Germinal center (tissue), 1 donor: ENCODE results near the gene MRTFB.

ENCODE experiments used
- DNase-seq: peaks from one replicate; pipeline ENCODE4 v3.0.0; 2012; ENCODE audit warnings: mixed read lengths, low spot score

MRTFB gene

DNA sequence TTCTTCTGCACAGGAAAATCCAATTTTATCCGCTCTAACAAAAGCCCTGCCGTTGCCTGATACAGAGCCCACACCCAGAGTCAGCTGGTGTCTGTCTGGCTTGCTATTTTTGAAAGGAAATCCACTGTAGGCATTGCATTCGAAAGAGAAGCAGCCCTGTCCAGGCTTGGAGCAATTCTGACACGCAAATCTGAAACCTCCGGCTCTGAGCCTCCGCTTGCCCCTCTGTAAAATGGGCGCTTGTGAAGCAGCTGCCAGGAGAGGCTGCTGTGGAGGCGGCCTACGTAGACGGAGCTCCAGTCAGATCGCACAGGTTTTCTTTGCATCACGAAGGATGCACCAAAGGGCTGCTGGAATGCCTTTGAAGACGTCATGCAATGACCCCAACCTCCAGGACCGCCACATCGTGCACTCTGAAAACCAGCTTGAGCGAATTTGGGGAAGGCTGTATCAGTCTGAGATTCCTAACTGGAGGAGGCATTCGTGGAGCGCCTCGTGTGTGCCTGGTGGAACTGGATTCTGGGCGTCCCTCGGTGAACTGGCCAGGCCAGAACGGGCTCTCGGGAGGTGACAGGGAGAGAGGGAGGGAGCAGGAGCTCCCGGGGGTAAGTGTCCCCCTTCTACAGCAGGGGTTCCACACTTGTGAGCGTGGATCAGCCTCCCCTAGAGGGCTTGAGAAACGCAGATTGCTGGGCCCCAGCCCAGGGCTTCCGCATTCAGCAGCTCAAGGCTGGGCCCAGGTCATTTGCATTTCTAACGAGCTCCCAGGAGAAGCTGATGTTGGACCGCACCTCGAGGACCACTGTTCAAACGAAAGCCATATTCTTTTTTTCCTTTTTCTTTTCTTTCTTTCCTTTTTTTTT, 215.5 kb downstream of the MRTFB start:
- DNase-seq, result peak; percentile 66

DNA sequence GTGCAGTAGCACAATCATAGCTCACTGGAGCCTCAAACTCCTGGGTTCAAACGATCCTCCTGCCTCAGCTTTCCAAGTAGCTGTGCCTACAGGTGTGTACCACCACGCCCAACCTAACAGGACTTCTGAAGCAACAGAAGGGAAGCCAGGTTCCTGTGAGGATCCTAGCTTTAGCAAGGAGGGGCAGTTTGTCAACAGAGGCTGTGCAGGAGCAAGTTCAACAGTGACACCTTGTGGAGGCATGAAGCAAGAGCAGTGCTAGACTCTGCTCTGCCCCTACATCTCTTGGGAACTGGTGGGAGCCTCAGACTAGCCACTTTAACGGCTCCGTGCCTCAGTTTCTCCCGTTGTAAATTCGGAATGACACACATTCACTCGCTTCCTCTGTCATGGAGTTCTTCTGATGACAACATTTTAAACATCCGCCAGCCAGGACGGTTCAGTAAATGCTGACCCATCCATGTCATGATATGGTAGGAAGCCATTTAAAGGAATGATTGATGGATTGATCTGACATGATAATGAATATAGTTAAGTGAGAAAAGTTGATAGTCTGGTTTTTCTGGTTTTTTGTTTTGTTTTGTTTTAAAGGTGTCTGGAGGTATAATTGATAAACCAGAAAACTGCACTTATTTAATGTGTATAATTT, 218.7 kb downstream of the MRTFB start:
- DNase-seq, result no peak

DNA sequence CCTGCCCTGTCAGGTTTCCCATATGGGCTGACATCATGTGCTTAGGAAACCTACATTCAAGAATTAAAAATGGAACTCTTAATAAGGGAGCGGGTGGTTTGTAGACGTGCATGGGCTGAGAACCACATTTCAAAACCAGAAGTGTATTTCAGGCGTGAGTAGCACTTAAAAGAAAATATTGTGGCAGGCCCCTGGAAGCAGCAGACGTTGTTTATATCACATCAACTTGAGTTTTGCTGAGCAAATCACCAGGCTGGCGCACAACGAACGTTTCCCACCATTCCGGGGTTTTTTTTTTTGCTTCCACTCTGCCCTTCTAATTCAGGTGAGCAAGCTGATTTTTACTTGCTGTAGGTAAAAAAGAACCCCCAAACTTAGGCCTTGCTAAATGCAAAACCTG, 220.2 kb downstream of the MRTFB start:
- no peak for DNase-seq

DNA sequence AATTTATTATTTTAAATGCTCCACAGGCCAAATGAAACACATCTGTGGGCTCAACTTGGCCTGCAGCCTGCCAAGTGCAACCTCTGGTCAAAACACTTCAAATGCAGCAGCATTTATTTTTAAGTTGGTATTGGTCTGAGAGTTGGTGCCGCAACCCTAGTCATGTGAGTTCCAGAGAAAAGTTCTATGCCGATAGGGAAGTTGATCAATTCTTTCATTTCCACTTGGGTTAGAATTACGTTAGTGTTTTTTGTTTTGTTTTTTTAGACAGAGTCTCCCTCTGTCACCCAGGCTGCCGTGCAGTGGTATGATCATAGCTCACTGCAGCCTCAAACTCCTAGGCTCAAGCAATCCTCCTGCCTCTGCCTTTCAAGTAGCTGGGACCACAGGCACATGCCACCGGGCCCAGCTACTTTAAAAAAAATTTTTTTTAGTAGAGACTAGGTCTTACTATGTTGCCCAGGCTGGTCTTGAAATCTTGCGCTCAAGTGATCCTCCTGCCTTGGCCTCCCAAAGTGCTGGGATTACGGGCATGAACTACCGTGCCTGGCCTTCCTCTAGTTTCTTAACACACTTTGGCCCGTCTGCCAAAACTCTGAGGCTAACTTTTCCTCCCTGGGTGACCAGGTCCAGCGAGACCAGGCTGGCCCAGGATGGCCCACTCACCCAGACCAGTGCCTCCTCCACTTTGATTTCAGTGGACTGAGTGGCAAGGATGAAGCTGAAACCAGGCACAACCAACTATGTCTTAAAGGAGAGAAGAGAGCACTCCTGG, 221.1 kb downstream of the MRTFB start:
- no peak for DNase-seq

DNA sequence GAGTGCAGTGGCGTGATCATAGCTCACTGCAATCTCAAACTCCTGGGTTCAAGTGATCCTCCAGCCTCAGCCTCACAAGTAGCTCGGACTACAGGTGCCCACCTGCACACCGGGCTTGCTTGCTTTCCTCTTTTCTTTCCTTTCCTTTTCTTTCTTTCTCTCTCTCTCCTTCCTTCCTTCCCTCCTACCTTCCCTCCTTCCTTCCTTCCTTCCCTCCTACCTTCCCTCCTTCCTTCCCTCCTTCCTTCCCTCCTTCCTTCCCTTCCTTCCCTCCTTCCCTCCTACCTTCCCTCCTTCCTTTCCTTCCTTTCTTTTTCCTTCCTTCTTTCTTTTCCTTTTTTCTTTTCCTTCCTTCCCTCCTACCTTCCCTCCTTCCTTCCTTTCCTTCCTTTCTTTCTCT, 225.5 kb downstream of the MRTFB start:
- DNase-seq, result no peak

DNA sequence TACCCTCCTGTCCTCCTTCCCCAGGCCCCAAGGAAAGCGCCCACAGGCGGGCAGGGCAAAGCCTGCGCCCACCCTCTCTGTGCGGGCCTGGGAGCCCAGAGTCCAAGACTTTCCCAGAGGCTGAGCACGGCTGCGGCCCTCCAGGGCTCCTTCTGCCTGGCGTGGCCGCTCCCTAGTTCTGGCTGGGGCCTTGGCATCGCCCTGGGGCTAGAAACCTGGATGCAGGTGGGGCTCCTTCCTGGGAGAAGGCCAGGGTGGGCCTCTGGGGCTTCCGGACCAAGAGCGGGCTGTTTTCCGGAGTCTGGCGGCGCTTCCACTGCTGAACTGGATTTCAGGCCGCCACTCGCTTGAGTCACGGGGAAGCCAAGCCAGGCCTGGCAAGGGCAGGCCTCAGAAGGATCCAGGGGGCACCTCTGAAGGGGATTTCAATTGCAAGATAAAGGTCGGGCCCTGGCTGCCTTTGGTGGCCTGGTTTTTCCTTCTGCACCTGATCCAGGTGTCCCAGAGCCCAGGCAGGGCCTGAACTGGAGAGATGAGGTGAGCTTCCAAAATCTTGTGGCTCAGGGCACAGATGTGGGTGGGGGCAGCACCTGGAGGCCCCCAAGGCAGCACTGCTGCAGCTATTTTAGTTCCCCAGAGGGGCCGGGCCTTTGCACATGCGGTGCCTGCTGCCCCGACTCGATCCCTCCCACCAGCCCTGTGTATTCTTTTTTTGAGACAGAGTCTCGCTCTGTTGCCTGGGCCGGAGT, 227.4 kb downstream of the MRTFB start:
- DNase-seq, result no peak

DNA sequence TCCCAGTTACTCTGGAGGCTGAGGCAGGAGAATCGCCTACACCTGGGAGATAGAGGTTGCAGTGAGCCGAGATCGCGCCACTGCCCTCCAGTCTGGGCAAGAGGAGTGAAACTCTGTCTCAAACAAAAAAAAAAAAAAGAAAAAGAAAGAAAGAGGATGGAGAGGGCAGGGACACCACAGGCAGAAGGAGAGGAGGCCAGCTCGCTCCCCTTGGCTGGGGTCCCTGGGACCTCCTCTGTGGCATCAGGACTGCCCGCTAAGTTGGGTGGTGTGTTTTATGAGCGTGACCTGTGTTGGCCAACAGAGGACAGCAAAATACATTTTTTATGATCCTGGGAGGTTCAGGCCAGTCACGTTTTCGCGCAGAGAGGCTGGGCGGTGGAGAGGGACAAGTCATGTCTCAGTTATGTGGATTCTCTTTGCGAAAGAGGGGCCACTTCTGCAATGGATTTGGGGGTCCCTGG, 229.6 kb downstream of the MRTFB start:
- DNase-seq, result peak; percentile 43

DNA sequence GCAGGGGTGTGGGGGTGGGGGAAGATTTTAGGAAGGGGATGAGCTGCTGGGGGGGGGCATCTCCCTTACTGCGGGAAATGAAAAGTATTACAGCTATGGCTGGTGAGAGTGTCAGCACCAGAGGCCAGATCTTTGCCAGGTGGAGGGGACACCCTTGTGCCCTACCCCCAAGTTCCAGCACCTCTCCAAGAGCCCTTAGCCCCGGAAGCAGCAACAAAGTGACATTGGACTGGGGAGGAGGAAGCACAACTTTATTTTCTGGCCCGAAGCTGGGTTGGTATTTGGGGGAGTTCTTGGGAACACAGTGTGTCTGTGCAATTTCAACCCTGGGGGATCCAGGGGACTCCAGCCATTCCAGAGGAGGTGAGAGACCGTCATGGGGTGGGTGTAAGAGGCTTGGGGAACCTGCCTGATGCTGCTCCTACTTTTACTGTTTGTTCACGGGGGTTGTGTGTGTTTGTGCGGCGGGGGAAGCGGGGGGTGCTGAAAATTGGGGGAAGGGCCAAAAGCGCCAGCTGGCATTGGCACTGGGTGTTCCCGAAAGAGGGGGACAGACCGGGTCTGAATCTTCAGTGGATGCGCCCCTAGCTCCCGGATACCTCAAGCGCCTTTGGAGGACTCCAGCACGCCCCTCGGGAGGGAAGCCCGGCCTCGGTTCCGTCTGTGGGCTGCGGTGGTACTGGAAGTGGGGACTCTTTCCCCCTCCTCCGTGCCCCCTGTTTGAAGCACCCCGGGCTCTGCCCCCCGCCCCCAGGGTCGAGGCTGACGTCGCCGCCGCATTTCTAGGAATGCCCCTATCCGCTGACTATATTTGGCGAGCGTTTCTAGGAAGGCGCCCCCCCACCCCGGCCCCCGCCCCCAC, 230.3 kb downstream of the MRTFB start:
- DNase-seq, result no peak

DNA sequence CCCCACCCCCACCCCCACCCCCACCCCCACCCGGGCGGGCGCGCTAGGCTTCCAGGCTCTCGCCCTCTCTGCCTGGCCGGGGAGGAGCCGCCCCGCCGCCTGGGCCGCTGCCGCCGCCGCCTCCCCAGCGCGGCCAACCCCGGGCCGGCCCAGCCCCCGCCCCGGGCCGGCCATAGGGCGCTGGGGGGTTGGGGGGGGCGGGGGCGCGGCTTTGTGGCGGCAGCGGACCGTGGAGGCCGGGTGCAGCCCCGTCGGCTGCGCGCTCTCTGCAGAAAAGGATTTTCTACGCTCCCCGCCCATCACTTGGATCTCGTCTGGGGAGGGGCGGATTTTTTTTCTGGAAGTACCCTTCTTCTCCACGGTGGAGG, 230.9 kb downstream of the MRTFB start:
- peak; percentile 72 for DNase-seq

DNA sequence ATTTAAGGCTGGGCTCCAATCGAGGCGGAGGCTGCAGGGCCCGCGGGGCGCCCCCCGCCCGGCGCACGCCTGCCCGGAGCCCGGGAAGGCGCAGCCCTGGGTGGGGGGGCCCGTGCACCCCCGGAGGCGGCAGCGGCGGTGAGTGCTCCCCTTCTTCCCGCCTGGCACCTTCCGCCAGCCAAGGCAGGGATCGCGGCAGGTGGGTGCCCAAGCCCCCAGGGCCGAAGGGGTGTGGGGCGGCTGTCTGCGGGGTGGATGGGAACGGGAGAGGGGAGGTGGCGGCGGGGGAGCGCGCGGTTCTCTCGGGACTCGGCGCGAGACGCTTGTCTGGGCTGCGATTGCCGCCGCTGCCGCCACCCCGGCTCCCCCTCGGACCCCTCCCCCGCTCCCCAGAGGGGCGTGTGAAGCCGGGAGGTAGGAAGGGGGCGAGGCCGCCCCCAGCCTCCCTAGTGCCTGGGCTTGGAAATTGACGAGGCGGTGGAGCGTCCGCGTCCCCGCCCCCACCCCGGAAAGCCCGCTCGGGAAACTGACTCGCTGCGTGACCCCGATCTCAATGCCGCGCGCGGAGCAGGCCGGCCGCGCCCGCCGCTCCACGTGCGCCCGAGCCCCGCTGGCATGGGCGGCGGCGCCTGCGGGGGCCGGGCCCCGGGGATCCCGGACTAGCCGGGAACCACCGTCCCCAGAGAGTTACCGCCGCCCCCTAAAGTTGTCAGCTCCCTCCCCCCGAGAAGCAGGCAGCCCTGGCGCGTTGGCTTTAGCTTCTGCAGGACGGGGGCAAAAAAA, 231.5 kb downstream of the MRTFB start:
- peak; percentile 27 for DNase-seq

DNA sequence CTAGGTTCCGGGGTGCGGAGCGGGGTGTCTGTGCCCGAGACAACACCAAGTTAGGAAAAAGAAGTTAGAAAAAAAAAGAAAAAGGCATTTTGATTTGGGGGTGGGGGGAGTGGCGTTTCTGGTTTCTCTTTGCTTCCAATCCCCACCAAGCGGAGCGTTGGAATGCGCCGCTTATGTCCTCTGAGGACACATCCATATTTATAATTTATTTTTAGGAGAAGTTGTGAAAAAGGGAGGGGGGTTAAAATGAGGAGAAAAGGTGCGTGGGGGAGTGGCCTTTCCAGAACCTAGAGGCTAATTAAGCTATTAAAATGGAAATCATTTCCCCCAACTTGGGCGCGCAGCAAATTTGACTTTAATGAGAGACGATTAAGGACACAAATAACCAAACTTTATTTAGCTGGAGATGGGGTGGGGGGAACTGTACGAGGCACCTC, 232.1 kb downstream of the MRTFB start:
- peak; percentile 22 for DNase-seq

DNA sequence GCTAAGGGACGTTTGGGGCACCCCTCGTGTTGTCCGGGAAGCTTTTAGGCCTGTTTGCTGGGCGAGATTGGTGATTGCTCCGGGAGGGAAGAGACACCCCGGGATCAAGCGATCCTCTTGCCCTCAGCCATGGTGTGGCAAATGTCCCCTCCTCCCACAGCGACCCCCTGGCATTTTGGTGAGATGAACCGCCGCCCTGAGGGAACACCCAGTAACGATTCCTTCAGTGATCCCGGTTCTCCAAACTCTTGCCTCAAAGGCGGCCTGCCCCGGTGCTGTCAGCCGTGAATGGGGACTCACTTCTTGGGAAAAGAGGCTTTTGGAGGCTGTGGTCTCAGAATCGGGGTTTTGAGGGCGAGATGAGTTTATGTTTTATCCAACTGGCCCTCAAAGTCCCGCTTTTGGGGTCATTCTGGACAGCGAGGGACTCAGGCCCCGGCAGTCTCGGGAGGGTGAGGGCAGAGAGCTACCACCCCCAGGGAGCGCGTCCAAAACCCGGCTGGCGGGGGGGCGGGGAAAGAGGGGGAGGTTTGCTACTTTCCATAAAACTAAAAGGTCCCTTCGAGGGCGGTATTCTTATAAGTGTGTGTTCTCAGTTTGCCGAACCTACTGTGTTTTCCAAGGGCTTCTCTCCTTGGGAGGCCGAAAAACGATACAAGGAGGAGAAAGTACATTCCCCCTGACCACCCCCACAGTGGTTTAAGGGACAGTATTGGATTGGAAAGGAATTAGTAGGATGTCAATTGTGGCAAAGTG, 232.7 kb downstream of the MRTFB start:
- no peak for DNase-seq

DNA sequence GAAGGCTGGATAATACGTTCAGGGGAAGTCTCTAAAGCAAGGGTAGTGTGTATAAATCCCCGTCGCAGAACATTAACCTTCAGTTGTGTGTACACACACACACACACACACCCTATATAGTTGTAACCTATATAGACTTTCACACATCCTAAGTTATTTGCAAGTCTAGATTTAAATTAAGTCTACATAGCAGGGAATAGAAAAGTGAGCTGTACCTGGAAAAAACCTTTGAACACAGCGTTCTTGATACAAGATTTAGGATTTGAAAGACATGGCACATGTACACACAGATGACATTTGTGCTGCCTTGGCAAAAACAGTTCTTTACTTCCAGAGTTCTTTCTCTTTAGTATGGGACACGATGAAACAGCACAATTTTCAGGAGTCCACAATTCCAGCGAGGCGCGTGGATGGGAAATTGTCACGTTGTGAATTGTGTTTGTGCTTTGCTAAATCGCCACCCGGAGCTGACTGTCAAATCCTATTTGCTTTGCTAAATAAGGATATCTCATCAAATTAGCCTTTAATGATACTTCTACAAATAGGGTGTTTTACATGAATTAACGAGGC, 233.9 kb downstream of the MRTFB start:
- DNase-seq, result no peak

DNA sequence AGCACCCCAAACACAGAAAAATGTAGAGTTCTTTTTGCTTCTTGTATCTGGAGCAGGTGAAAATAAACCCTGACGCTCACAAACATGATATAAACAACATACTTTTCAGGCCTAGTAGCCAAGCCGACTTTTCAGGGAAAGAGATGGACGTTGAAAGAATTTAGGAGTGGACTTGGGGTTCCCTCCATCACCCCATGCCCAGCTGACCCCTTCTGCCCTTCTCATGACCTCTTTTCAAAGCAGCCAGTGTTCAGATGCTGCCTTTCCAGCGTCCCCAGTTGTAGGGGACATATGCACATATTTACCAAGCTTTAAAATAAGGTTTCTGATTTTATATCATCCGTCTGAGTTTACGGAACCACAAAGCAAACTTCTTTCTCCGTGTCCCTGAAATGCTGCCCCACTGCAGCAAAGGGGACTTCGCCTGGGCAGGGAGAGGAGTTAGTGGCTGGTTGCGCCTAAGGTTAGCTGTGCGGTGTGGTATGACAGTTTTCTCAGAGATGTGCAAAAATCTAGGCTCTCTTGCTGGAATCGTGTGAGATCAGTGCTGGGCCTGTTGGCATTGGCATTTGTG, 235.5 kb downstream of the MRTFB start:
- no peak for DNase-seq

DNA sequence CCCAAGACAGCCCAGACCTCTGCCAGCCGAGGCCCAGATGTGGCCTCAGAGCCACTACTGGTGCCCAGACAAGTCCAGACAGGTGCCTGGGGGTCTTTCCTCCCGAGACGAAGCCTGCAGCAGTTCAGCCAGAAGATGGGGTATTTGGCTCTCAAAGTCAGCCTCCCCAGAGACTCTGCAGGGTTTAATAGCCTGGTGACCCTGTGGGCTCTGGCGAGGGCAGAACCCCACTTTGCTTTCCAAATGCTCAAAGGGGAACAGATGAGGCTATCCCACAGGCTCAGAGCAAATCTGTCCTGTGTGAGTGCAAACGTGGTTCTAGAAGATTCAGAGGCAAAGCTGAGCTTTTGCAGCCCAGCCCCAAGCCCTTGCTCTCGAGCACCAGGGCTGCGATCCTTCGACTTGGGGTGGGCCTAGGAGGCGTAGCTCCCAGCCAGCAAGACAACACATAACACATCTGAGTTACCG, 236.0 kb downstream of the MRTFB start:
- no peak for DNase-seq

DNA sequence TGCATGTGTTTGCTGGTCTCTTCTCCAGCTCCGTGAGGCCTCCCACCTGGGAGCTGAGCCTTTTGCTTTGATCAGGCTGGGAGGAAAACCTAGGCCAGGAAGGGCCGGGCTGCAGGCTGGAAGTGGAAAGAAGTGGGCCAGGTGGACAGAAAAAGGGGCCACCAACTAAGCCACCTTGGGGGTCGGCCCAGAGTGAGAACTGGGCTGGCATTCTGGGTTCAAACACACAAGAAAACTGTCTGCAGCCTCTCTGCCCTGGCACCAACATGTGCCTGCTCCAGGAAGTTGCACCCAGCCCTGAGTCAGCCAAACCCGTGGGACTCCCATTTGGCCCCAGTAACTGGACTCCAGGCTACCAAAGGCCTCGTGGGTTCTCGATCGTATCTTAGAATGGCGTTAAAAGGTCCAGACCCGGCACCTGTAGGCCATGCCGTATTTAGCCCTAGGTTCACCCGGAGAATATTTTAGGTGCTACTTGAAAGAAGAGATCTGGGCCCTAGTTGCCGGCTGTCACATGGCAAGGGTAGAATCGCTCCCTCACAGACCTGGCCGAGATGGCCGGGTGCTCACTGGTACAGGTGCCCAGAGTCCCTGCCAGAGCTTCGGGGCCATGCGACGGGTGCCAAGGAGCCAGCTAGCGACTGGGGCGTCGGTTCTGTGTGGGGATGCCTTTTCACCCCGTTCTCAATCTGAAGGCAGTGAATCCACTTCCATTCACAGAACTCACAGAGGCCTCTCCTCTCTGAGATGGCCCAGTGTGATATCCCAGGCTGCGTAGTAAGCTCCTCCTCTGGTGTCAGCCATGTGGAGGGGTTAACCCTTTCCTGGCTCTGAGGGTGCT, 236.6 kb downstream of the MRTFB start:
- no peak for DNase-seq

DNA sequence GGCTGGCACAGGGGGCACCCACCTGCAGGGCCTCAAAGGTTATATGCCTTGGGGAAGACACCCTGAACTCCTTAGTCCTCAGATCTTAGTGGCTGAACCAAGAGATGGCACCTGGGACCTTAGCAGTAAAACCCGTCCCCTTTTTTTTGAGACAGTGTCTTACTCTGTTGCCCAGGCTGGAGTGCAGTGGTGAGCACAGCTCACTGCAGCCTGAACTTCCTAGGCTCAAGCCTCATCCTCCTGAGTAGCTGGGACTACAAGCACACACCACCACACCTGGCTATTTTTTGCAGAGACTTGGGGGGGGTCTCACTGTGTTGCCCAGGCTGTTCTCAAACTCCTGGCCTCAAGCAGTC, 237.2 kb downstream of the MRTFB start:
- DNase-seq, result no peak
